ENCODE measurements around the gene TAX1BP3.

The TAX1BP3 gene

DNA sequence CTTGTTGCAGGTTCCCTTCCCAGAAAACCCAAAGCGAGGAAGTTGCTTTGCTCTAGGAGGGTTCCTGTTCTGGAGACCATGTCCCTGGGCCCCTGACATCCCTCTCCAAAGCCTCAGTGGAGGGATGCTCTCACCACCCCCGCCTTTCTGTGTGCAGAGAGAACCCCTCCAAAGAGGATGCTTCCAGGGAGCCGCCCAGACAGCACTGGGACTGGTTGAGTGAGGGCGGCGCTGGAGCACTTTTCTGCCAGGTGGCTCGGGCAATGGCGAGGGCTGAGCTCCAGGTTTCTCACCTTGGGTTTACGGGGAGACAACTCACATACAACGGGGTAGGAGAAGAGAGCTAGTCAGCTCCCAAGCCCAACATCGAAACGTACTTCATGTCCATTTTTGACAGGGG, 7.5 kb upstream of the TAX1BP3 start:
- no peaks in the 10 kb centered on the region for H3K79me2 ChIP-seq (ENCODE audit: insufficient read depth, low read length)
- no peaks in the 10 kb centered on the region for H3F3A ChIP-seq (ENCODE audit: low read depth)
- TF ChIP-seq, protein P1, sequence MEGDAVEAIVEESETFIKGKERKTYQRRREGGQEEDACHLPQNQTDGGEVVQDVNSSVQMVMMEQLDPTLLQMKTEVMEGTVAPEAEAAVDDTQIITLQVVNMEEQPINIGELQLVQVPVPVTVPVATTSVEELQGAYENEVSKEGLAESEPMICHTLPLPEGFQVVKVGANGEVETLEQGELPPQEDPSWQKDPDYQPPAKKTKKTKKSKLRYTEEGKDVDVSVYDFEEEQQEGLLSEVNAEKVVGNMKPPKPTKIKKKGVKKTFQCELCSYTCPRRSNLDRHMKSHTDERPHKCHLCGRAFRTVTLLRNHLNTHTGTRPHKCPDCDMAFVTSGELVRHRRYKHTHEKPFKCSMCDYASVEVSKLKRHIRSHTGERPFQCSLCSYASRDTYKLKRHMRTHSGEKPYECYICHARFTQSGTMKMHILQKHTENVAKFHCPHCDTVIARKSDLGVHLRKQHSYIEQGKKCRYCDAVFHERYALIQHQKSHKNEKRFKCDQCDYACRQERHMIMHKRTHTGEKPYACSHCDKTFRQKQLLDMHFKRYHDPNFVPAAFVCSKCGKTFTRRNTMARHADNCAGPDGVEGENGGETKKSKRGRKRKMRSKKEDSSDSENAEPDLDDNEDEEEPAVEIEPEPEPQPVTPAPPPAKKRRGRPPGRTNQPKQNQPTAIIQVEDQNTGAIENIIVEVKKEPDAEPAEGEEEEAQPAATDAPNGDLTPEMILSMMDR (conservative IDR thresholded peaks at IDR 0.05; ENCODE audit: low read length): no peak
- no peak for TF ChIP-seq EZH2phosphoT487 (IDR thresholded peaks at IDR 0.05; ENCODE audit: borderline replicate concordance)
- H3K36me3 ChIP-seq (ENCODE audit: insufficient read depth, low read length): peaks cover 5% of the 10 kb centered on the region; the same call in 1 of the 2 replicates
- H2AFZ ChIP-seq (ENCODE audit: low read length): no peak overlapping the region
- H3K27me3 ChIP-seq (ENCODE audit: insufficient read depth, low read length, poor library complexity, severe bottlenecking): no peaks in the 10 kb centered on the region
- no peaks in the 10 kb centered on the region for H3K4me1 ChIP-seq (ENCODE audit: insufficient read depth, low read length, poor library complexity, severe bottlenecking)
- no peak overlapping the region for H3K4me3 ChIP-seq (ENCODE audit: low read length, poor library complexity, severe bottlenecking)
- no peak overlapping the region for H3K9ac ChIP-seq (ENCODE audit: low read depth, low read length, poor library complexity, severe bottlenecking)
- H3K9me3 ChIP-seq (ENCODE audit: insufficient read depth, low read depth, low read length): no peaks in the 10 kb centered on the region
- no peaks in the 10 kb centered on the region for H3K9me2 ChIP-seq (replicated peaks; ENCODE audit: low read depth, low read length)
- no peaks in the 10 kb centered on the region for H4K20me1 ChIP-seq (ENCODE audit: insufficient read depth, low read length, poor library complexity, severe bottlenecking)
- H3K4me2 ChIP-seq (ENCODE audit: low read depth, low read length, poor library complexity, severe bottlenecking): no peak overlapping the region

DNA sequence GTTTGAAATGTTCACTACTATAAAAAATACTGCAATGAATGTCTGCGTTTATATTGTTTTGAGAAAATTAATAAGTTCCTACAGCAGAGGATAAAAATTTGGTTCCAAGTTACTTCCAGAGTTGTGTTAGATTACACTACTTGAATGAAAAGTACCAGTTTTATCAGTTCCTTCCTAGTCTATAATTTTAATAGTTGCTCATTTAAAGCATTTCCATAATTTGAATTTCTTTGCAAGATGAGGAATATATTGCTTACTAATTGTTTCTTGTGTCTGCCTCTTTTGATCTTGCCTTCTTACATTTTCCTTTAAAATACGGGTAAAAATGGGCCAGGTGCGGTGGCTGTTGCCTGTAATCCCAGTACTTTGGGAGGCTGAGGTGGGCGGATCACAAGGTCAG, 4.2 kb upstream of the TAX1BP3 start:
- Histone ChIP-seq H3K4me3 (ENCODE audit: low read length, poor library complexity, severe bottlenecking) (no peak overlapping the region), H3K4me1 (ENCODE audit: insufficient read depth, low read length, poor library complexity, severe bottlenecking) (peaks cover 9% of the 10 kb centered on the region), H3F3A (ENCODE audit: low read depth) (no peaks in the 10 kb centered on the region), H3K27me3 (ENCODE audit: insufficient read depth, low read length, poor library complexity, severe bottlenecking) (no peaks in the 10 kb centered on the region), H3K36me3 (ENCODE audit: insufficient read depth, low read length) (no peaks in the 10 kb centered on the region), H4K20me1 (ENCODE audit: insufficient read depth, low read length, poor library complexity, severe bottlenecking) (peaks cover 16% of the 10 kb centered on the region), H3K9me3 (ENCODE audit: insufficient read depth, low read depth, low read length) (no peaks in the 10 kb centered on the region), H3K9ac (ENCODE audit: low read depth, low read length, poor library complexity, severe bottlenecking) (no peak overlapping the region), H3K4me2 (ENCODE audit: low read depth, low read length, poor library complexity, severe bottlenecking) (no peak overlapping the region), H2AFZ (ENCODE audit: low read length) (no peak overlapping the region), H3K9me2 (replicated peaks; ENCODE audit: low read depth, low read length) (no peaks in the 10 kb centered on the region), H3K79me2 (ENCODE audit: insufficient read depth, low read length) (peaks cover 21% of the 10 kb centered on the region)
- TF ChIP-seq, protein P1 (conservative IDR thresholded peaks at IDR 0.05; ENCODE audit: low read length): no peak
- no peak for TF ChIP-seq EZH2phosphoT487 (IDR thresholded peaks at IDR 0.05; ENCODE audit: borderline replicate concordance)

DNA sequence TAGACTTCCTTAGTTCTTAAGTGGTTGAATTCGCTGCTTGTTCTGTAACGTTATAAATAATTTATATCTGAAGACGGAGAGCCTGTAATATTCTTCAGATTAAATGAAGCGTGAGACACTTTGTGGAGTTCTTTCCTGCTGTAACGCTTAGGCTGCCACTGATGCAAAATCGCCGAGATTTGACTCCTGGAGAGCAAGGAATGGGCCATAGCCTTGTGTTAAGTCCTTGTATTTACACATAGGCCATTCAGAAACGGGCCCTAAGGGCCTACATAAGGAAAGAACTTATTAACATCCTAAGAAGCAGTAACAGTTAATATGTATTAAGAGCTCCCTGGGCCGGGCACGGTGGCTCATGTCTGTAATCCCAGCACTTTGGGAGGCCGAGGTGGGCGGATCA, 1.2 kb upstream of the TAX1BP3 start:
- no peaks in the 10 kb centered on the region for H3K36me3 ChIP-seq (ENCODE audit: insufficient read depth, low read length)
- no peaks in the 10 kb centered on the region for H3K9me2 ChIP-seq (replicated peaks; ENCODE audit: low read depth, low read length)
- H3K27me3 ChIP-seq (ENCODE audit: insufficient read depth, low read length, poor library complexity, severe bottlenecking): no peaks in the 10 kb centered on the region
- peak overlapping the region; percentile 92 for H3K4me3 ChIP-seq (ENCODE audit: low read length, poor library complexity, severe bottlenecking)
- peak overlapping the region; percentile 92 for H3K9ac ChIP-seq (ENCODE audit: low read depth, low read length, poor library complexity, severe bottlenecking)
- H3F3A ChIP-seq (ENCODE audit: low read depth): no peaks in the 10 kb centered on the region
- no peak for TF ChIP-seq EZH2phosphoT487 (IDR thresholded peaks at IDR 0.05; ENCODE audit: borderline replicate concordance)
- TF ChIP-seq, protein P1 (conservative IDR thresholded peaks at IDR 0.05; ENCODE audit: low read length): no peak
- H3K4me1 ChIP-seq (ENCODE audit: insufficient read depth, low read length, poor library complexity, severe bottlenecking): peaks cover 13% of the 10 kb centered on the region
- H4K20me1 ChIP-seq (ENCODE audit: insufficient read depth, low read length, poor library complexity, severe bottlenecking): peaks cover 16% of the 10 kb centered on the region
- peaks cover 25% of the 10 kb centered on the region for H3K79me2 ChIP-seq (ENCODE audit: insufficient read depth, low read length)
- H2AFZ ChIP-seq (ENCODE audit: low read length): no peak overlapping the region
- H3K4me2 ChIP-seq (ENCODE audit: low read depth, low read length, poor library complexity, severe bottlenecking): peak overlapping the region; percentile 89
- H3K9me3 ChIP-seq (ENCODE audit: insufficient read depth, low read depth, low read length): no peaks in the 10 kb centered on the region

All from Loucy (cell line).